ENCODE results near the gene PRKRA.
"Not testable (repeated sequence)": the region's sequence is repeated elsewhere in the genome, so short reads cannot be mapped to it uniquely, and the experiment has no call there.

The PRKRA gene

DNA sequence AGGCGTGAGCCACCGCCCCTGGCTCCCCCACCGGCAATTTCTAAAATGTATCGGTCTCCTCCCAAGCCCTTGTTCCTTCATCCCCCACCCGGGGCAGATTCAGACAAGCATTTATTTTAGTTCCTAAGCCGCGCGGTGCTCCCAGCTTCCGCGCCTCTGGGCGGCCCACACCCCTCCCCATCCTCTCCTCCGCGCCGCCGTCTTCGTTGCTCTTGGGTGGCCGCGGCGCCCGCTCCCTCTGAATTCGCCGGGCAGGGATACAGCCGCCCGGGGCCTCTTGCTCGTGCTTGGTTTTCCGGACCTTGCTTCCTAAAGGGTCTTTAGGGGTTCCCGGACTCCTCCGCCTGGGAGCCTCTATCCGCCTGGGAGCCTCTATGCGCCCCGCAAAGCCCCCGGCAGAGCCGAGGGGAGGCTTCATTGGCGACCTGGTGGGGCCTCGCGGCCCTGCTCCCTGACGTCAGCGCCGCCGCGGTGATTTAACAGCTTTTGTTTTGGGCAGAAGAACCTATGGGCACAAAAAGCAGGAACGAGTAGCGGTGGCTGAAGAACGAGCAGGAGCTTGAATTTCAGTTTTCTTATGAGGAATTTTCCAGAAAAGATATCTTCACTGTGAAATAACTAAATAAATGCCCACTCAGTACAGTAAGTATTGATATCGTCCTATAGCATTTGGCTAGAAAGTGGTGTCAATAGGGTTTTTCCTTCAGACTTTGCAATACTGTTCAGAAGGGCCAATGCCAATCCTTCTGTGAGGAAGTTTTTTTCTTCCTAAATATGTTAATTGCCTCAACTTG lies 37.3 kb downstream of the PRKRA start:
- DNase-seq (ENCODE audit: low spot score): peak; percentile 46

GRCh38 chr2:178412453-178412852 lies 38.5 kb downstream of the PRKRA start:
- not testable (repeated sequence) for DNase-seq (ENCODE audit: low spot score)

DNA sequence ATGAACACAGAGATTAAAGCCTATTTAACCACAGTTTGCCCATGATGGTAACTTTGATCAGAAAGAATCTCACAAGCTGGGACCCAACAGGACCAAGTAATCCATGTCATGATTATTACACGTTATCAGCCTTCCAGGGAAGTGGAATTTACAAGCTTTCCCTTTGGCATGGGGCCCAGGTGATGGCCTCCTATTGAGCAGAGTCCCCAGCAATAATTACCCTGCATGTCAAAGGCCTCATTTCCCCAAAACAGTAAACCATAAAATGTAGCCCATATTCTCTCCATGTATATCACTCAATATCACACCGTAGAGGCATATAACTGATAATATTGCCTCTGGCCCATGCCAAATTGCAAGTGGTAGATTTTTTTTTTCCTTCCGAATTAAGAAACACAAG lies 38.9 kb downstream of the PRKRA start:
- no peak for DNase-seq (ENCODE audit: low spot score)

GRCh38 chr2:178409261-178409660 lies 41.7 kb downstream of the PRKRA start:
- DNase-seq (ENCODE audit: low spot score): no peak

- peak; percentile 49 for DNase-seq (ENCODE audit: low spot score)
Measured at GRCh38 chr2:178404368-178404767, 46.6 kb downstream of the PRKRA start.

- no peak for DNase-seq (ENCODE audit: low spot score)
Measured at GRCh38 chr2:178403671-178404306, 47.2 kb downstream of the PRKRA start.

DNA sequence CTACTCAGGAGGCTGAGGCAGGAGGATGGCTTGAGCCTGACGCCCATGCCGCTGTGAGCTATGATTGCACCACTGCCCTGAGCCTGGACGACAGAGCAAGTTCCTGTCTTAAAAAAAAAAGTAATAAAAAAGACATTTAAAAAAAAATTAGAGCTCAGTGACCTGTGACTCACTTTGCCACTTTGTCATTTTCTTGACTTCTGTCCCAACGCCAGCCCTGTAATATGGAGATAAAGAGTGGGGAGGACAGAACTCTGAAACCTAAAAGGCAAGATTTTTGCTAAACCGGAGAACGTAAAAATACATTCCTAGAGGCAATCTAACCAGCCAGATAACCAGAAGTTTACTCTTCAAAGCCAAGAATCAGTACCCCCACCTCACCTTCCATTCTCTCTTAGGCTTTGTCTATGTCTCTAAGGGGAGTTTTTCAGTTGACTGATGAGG lies 49.0 kb downstream of the PRKRA start:
- no peak for DNase-seq (ENCODE audit: low spot score)

- peak; percentile 16 for DNase-seq (ENCODE audit: low spot score)
Measured at GRCh38 chr2:178397002-178397605, 53.9 kb downstream of the PRKRA start.

DNA sequence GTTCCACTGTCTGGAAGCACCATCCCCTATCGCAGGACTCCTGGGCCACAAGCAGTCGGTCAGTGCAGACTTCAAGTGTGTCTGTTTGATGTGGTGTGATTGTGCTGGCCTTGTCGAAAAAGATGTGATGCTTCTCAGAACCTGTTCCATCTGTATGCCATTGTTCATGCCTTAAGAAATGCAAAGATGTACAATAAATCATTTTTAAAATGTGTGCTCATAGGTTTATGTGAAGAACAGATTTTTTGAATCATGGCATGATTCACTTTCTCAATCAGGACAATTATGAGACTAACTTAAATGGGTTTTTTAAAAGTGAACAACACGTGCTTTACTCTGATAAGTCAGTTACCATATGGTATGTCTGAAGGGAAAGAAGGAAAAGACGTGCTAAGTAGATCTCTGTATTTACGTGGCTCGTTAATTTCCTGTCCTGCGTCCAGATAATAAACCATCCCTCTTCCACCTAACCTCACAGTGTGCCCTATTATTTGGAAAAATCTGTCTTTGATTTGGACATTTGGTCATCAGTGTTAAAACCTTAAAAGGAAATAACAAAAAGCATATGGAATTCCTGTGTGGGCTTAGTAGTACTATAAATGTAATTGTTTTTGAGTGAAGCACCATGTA lies 54.9 kb downstream of the PRKRA start:
- DNase-seq (ENCODE audit: low spot score): no peak

GRCh38 chr2:178395295-178395694 lies 55.7 kb downstream of the PRKRA start:
- DNase-seq (ENCODE audit: low spot score): no peak

DNA sequence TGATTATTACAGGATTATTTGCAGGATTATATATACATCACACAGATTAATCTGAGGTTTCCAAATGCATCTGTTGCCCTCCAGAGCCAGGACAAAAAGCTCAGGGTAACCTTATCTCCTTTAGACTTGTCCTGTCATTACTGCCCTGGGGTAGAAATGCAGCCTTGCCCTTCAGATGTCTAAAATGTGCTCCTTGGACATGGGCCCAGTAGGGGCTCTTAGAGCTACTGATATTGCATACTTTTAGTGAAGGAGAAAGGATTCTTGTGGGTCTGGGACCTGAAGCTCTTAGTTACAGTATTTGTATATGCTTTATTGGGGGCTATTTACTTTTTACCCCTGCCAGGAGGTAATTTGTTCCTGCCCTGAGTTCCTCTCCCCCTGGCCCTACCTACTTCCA lies 56.1 kb downstream of the PRKRA start:
- DNase-seq (ENCODE audit: low spot score): no peak

- no peak for DNase-seq (ENCODE audit: low spot score)
Measured at GRCh38 chr2:178392215-178392614, 58.8 kb downstream of the PRKRA start.

DNA sequence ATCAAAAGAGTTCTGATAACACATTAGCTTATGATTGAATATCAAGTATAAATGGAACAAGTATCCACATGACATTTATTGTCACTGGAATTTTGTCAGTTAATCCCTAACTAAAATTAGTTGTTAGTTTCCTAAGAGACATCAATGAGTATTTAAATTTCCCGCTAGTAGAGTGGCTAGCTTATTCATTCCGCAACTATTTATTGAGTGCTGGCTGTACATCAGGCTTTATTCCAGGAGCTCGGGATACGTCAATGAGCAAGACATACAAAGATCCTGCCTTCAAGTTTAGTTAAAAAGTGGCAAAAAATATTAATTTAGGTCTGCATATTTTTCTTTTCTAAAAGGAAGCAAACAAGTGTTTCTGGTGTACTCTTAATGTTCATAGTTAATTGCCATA lies 59.3 kb downstream of the PRKRA start:
- no peak for DNase-seq (ENCODE audit: low spot score)

- no peak for DNase-seq (ENCODE audit: low spot score)
Measured at GRCh38 chr2:178388287-178388686, 62.7 kb downstream of the PRKRA start.

GRCh38 chr2:178386986-178387597 lies 63.9 kb downstream of the PRKRA start:
- no peak for DNase-seq (ENCODE audit: low spot score)

- DNase-seq (ENCODE audit: low spot score): no peak
Measured at GRCh38 chr2:178385595-178386148, 65.3 kb downstream of the PRKRA start.

- no peak for DNase-seq (ENCODE audit: low spot score)
Measured at GRCh38 chr2:178383718-178384117, 67.3 kb downstream of the PRKRA start.

Data from hepatic stellate cell (primary cell).